ENCODE data around the gene KCNB1.

- TF ChIP-seq POLR2AphosphoS5 (IDR thresholded peaks at IDR 0.05; ENCODE audit: low read depth, low read length) (no peak), POLR2A (IDR thresholded peaks at IDR 0.05; ENCODE audit: low read depth, low read length) (no peak), PAX5 (IDR thresholded peaks at IDR 0.05; ENCODE audit: insufficient read depth, low read length, severe bottlenecking) (no peak), TAF1 (IDR thresholded peaks at IDR 0.05; ENCODE audit: low read depth, low read length) (no peak)
Observed at GRCh38 chr20:49475292-49476015, 7.0 kb downstream of the KCNB1 start.
